GM11168 (cell line): ENCODE measurements around the gene PRKCB.
"Not testable (repeated sequence)": the region's sequence is repeated elsewhere in the genome, so short reads cannot be mapped to it uniquely, and the experiment has no call there.

Experiments
- in situ Hi-C: fragments of 300-500 bp; cut with MboI; formaldehyde crosslinking; loops from one replicate; pipeline ENCODE4 v1.12.0; 2022; ENCODE audit warnings: low sequenced_read_pairs; ENCODE audit not compliant: unreplicated experiment

PRKCB gene

GRCh38 chr16:23900480-23901177 lies 64.8 kb downstream of the PRKCB start:
- in situ Hi-C loops = no loop called here

GRCh38 chr16:23901178-23902033 lies 65.6 kb downstream of the PRKCB start:
- in situ Hi-C loops = no loop called here

DNA sequence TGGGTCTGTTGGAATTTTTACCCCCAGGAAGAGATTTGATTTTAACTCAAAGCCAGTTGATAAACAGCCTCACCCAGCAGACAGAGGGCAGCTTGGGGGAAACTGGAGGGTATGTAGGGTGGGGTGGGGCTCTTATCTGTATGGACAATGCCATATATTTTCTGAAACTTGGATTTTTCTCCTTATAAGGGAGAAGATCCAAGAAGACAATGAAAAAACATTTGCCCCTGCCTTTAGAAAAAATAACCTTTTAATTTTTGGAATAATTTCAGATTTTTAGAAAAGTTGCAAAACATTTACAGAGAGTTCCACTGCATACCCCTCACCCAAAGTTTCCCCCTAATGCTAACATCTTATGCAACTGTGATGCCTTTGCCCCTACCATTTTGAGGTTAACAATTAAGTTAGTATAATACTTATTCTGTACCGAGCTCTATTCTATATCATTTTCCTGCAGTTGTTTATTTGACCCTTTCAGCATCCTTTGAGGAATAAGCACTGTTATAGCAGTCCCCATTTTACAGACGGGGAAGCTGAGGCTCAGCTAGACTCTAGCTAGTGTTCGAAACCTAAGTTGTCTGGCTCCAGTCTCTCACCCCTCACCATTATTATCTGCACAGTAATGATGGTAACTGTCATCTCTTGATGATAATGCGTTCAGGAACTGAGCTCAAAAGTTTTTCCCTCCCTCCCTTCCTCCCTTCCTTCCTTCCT lies 66.4 kb downstream of the PRKCB start:
- in situ Hi-C loops = no loop called here

DNA sequence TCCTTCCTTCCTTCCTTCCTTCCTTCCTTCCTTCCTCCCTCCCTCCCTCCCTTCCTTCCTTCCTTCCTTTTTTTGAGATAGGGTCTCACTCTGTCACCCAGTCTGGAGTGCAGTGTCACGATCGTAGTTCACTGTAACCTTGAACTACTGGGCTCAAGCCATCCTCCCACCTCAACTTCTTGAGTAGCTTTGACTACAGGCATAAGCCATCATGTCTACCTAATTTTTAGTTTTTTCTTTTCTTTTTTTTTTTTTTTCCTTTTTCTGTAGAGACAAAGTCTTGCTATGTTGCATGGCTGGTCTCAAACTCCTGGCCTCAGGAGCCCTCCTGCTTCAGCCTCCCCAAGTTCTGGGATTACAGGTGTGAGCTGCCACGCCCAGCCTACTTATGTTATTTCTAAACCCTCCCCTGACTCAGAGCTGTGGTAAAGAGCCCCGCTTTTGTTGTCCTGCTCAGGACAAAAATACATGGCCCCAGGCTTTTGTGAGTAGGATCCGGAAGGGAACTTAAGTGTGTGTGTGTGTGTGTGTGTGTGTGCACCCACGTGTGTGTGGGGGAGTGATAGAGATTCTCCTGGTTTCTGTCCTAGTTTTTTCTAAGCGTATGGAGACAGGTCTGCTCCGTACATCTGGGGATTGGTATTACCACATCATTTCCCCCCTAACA lies 67.1 kb downstream of the PRKCB start:
- in situ Hi-C loops = no loop called here

DNA sequence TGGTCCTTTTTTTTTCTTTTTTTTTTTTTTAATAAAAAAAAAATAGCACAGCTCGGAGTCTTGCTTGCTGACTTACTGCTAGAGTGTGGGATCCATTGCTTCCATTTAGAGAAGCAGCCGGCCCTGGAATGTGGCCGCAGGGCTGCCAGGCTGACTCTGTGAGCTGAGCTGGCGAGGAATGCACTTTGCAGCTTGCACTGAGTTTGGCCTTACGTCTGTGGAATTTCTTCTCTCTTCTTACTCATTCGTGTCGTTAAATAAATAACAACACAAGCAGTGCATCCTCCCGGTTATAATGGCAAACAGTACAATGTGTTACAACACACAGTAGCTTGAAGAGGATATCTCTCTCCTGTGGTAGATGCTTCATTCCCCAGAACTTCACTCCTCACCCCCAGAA lies 69.2 kb downstream of the PRKCB start:
- in situ Hi-C loops = no loop called here

- in situ Hi-C loops = no loop called here
Measured at GRCh38 chr16:23907457-23907902, 71.7 kb downstream of the PRKCB start.

DNA sequence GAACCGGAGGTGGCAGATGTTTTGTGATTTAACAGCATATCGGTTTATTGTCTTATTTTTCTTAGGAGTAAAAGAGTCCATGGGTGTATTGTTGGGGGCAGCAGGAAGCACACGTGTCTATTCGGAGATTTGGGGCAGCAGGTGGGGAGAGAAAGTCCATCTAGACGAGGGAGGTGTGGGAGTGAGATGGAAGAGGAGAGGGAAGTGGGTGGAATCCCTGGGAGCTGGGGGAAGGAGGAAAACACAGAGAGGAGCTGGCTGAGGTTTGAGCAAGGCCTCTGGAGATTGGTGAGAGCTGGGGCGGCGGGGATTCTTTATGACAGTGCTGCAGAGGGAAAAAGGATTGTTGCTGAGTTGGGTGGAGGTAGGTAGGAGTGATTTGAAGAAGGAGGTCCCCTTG lies 72.1 kb downstream of the PRKCB start:
- in situ Hi-C loops = no loop called here

DNA sequence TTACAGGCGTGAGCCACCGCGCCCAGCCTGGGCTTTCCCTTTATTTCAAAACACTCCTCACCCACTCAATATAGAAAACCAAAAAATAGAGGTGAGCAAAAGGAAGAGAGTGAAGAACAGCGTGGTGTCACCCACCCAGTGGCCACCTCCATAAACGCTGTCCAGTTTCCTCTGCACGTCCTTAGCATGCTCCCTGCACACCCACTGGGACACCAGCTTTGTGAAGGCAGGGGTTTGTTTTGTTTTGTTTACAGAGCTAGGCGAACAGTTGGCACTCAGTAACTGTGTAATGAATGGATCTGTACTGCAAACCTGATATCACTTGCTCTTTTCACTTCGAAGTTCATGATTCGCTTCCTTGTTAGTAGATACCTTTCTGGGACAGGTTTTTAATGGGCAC lies 73.0 kb downstream of the PRKCB start:
- in situ Hi-C loops = no loop called here

DNA sequence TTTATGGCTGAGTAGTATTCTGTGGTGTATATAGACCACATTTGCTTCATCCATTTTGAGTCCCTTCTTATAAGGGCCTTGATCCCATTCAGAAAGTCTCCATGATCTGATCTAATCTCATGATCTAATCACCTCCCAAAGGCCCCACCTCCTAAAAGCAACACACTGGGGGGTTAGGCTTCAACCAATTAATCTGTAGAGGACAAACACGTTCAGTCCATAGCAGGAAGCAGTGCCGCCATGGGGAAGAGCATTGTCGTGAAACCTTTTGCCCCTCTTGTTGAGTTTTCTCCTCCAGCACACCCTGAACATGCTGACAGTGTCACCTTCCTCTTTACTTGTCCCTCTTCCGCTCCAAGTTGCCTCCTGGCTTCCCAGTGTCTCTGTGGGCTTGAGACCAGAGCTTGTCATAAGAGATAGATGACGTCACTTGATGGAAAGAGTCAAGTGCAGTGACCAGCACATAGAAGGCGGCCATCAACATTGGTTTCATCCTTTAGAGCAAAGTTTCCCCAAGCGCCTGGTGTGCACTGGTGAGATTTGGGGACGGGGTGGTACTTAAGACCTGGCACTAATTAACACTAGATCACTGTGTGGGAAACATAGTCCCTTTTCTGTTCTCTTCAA lies 74.1 kb downstream of the PRKCB start:
- in situ Hi-C loops = no loop called here

DNA sequence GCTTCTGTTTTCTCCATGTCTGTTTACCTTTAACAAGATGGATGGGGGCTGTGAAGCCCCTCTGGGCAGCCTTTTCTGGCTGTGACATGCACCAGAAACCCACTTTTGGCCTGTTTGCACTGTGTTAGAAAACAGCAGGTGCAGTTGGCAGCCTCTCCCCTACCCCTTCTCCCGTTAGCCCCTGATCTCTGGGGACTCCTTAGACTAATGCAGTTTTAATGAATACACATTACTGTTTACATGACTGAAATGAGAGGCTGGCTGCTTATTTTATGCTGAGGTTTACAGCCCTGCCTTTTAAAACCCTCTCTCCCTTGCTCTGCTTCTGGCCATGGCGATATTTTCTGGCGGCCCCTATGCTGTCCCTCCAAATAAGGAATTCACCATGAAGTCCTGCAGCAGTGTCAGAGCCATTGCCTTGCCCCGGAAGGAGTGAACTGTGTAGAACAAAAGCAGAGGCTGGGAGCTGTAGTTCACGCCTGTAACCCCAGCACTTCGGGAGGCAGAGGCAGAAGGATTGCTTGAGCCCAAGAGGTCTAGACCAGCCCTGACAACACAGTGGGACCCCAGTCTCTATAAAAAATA lies 79.3 kb downstream of the PRKCB start:
- in situ Hi-C loops = no loop called here

DNA sequence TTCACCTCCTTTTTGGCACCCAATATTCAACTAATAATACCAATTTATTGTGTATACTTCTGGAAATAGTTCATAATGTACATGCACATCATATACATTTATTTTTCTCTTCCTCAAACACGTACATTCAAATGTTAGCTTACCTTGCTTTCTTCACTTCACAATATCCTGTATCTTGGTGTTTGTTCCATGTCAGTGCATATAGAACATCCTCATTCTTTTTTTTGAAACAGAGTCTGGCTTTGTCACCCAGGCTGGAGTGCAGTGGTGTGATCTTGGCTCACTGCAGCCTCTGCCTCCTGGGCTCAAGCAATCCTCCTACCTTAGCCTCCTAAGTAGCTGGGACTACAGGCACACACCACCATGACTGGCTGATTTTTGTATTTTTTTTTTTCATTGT lies 80.8 kb downstream of the PRKCB start:
- in situ Hi-C loops = not testable (repeated sequence)

- in situ Hi-C loops = no loop called here
Measured at GRCh38 chr16:23917621-23918020, 81.8 kb downstream of the PRKCB start.

GRCh38 chr16:23920446-23920845 lies 84.7 kb downstream of the PRKCB start:
- in situ Hi-C loops = no loop called here

- in situ Hi-C loops = no loop called here
Measured at GRCh38 chr16:23920899-23921298, 85.1 kb downstream of the PRKCB start.

DNA sequence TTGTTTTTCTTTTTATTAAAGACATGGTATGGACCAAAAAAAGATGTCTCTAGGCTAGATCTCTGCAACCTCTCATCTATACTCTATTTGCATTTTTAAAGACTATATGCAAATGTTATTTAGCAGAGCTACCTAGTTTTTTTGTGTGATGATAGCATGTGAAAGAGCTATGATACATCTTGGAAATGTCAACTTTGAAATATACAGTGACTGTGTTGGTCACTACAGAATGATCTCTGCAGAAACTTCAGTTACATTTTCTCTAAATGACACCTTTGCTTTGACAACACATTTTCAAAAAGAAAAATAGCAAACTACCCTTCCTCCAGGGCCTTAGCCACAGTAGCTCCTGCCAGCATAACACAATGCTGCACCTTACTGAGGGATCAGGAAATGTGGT lies 86.6 kb downstream of the PRKCB start:
- in situ Hi-C loops = no loop called here

DNA sequence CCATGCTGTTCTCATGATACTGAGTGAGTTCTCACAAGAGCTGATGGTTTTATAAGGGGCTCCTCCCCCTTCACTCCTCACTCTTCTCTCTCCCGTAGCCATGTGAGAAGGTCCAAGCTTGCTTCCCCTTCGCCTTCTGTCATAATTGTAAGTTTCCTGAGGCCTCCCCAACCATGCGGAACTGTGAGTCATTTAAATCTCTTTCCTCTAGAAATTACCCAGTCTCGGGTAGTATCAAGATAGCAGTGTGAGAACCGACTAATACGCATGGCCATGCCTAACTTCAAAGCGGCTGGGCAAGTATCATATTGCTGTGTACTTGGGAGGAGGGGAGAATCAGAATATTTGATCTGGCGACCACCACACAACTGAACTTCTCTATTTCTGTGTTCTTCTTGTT lies 88.3 kb downstream of the PRKCB start:
- in situ Hi-C loops = no loop called here

- in situ Hi-C loops = no loop called here
Measured at GRCh38 chr16:23927796-23928195, 92.0 kb downstream of the PRKCB start.

GRCh38 chr16:23929237-23929636 lies 93.5 kb downstream of the PRKCB start:
- in situ Hi-C loops = no loop called here

- in situ Hi-C loops = no loop called here
Measured at GRCh38 chr16:23929856-23930255, 94.1 kb downstream of the PRKCB start.

GRCh38 chr16:23930791-23931190 lies 95.0 kb downstream of the PRKCB start:
- in situ Hi-C loops = no loop called here
